ENCODE data around the gene TMEM191C.
A peak's percentile ranks its signal among the peaks of the same experiment; 100 is the strongest.
"Not testable (repeated sequence)": the region's sequence is repeated elsewhere in the genome, so short reads cannot be mapped to it uniquely, and the experiment has no call there.

The TMEM191C gene

DNA sequence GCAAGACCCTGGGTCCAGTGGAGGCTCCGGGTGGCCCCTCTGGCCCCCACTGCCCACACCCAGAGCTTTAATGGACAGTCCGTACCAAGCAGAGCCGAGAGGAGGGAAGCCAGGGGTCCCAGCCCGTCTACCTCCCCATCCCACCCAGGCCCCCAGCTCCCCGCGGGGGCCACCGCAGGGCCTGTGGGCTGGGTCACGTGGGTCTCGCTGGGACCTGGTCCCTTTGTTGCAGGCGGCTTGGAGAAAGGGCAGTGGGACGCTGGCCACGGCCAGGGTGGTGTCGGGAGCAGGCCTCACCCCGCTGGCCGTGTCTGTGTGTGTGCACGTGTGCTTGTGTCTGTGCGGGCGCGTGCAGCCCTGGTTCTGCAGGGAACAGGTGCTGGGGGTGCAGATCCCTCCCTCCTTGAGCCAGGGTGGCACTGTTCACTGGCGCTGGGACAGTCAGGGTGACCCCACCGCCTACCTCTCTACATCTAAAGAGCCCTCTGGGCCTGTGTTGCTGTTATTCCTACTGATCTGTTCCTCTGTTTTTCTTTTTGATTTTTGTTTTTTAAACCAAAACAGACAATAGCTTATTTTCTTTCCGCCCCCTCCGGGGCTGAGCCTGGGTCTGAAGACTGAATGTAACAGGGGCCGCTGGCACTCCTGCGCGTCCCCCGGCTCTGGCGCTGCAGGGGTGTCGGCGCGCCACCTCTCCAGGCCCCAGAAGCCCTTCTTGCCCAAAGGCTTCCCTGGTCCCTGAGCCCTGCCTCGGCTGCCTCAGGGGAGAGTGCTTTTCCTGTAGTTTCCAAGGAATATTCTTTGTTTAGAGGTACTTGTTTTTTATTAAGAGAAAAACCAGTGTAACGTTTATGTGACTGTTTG lies 20.1 kb upstream of the TMEM191C start:
- no peak for DNase-seq

DNA sequence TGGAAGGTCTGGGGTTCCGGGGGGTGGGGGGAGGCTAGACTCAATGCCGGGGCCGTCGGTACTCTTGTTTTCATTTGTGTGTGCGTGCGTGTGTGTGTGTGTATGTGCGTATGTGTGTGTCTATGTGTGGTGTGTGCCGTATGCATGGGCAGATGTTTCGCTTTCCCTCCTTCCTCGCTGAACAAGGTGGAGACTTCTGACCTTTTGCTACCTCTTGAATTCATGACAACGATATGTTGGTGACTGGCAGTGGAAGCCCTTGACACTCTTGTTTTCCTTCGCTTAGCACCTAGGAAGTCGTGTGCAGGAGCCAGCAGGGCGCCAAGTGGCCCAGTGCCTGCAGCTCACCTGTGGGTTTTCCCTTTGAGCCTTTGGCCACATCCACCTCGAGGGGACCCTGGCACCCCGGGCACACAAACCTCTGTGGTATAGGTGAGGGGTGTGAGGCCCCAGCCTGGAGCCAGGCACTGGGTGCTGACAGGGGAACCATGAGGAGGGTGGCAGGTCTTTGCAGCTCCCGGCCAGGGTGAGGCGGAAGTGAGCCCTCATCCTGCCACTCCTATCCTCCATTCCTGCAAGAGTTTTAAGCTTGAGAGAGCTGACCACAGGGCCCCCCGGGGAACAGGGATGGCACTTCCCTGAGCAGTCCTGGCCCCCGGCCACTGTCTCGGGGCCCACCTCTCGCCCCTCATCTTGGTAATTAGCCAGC lies 19.3 kb upstream of the TMEM191C start:
- no peak for DNase-seq

DNA sequence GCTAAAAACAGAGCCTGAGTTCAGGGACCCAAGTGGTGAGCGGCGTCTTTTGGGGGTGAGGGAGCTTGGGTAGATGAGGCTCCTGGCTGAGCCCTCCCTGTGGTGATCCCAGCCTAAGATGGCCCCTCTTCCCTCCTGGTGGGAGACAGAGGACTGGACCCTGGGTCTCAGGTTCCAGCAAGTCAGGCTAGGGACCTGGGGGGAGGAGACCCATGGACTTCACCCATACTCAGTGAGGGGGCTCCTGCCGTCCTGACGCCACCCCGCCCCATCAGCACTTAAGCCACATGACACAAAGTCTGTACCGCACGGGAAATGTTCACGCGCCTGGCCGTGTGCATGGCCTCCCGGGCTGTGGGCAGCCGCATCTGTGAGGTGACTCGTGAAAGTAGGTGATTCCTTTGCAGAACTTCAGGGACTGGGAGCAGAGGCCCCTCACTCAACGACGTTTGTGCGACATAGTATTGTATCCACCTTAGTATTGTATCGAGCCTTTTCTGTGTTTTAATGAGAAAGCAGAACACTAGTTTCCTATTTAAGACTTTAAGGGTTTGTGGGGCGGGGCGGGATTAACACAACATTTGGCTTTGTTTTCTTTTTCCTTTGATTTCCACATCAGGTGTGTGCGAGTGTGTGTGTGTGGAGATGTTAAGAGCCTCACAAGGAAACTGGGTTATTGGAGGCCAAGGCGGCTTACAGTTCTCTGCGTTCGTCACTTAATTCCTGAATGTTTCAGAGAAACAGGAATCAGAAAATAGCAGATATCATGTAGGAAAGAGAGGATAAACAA lies 18.4 kb upstream of the TMEM191C start:
- DNase-seq, result no peak

DNA sequence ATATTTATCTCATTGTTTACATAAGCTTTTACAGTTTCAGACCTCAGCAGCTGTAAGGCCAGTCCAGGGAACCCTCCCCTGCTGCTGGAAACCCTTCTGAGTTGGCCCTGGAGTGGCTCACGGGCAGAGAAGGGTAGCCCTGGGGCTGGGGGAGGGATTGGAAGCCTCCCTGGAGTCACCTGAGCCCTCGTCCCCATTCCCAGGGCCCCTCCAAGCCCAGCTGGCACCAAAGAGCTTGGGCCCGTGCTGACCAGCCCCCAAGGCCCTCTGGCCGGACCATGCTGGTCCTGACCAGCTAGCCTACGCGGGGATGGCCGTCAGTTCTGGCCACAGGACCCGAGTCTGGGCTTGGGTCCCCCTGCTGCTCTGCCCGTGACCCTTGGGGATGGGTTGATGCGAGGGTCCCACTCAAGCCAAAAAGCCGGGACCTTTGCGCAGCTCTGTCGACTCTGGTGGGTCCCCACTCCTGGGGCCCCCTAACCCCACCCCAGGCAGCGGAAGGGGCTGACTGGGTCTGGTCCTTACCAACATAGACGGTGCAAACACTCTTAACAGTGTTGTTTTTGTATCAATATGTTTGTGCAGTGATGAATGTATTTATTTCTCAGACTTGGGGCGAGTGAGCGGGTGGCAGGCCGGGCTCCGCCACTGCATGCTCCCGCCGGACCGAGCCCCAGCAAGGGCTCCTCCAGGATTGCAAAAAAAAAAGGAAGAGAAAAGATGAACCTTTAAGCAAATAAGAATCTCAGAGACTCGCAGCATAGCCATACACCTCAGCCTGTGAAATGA lies 17.5 kb upstream of the TMEM191C start:
- DNase-seq, result no peak

DNA sequence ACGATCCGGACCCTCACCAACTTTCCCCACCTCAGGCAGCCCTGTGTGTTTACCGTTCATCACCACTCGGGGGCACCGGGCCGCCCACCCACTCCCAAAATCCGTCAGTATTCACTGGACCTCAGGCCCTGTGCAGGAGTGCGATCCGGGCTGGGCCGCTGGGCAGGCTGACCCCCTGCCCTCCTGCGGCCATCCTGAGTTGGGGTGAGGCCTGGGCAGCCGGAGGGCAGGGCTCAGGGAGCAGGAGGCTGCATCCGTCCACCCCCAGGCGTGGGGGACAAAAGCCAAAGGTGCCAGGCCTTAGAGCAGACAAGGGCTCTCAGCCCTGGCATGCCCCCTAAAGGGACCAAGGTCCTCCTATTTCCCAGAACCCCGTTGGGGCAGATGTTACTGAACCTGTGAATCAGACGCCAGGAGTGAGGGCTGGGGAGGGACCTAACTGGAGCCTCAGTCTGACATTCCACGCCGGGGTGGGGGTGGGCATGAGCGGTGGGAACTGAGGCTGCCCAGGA lies 16.8 kb upstream of the TMEM191C start:
- no peak for DNase-seq

DNA sequence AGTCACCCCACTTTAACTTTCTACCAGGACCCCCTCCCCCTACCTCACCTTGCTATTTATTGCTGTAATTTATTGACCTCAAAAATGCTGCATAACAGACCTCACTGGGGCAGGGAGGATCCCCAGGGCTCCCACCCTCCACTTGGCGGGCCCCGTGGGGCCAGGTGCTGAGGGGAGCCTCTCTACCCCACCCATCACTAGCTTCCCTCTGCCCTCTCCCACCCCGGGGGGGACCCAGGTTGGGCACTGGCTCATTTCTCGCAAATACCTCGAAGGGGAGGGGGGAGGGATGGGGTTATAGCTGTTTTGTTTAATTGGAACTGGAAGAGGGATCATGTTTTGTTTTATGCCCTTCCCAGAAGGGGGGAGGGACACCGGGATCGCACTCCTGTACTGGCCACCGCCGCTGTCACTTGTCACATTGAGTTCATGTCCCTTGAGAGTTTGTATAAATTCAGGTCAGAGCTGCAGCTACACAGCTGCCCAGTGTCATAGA lies 16.3 kb upstream of the TMEM191C start:
- no peak for DNase-seq

DNA sequence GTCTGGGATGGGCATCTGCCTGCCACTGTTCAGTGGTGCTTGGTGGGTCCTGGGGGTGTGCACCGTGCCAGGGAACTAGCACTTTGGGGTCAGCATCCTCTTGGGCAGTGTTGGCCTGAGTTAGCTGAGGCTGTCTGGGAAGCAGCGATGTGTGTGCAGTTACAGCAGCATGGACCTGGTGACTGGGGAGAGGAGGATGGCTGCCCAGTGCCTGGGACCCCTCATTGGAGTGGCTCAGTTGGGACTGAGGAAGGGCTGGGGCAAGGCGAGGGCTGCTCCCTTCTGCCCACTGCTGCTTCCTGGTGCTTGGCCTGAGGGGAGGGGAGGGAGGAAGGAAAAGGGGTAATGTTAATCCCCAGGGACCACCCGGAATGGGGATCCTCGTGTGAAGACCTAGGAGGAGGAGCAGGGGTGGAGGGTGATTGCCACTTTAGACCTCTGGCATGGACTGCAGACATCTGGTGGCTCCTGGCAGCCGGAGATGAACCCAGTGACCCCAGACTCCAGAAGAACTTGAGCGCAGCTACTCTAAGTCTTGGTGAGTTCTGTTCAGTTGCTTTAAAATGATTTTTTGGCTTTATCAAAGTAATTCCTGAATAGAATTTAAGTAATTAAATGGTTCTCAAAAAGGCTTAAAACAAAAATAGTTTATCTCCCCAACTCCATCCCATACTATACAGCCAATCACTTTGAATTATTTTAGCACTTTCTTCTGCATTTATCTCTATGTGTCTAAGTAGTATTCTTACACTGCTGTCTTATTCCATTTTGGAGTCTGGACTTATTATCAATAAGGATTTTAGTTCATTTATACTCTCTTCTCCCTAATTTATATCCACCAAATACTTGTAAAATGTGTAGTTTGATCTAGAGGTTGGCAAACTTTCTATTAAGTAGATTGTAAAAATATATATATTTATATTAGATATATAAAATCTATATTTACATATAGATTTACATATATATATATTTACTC lies 15.4 kb upstream of the TMEM191C start:
- no peak for DNase-seq

DNA sequence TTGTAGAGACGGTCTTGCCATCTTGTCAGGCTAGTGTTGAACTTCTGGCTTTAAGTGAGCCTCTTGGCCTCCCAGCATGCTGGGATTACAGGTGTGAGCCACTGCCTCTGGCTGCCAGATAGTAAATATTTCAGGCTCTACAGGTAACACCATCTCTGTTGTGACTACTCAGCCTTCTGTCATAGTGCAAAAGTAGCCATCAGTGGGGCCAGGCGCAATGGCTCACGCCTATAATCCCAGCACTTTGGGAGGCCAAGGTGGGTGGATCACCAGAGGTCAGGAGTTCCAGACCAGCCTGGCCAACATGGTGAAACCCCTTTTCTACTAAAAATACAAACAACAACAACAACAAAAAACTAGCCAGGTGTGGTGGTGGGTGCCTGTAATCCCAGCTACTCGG lies 14.5 kb upstream of the TMEM191C start:
- DNase-seq, result not testable (repeated sequence)

DNA sequence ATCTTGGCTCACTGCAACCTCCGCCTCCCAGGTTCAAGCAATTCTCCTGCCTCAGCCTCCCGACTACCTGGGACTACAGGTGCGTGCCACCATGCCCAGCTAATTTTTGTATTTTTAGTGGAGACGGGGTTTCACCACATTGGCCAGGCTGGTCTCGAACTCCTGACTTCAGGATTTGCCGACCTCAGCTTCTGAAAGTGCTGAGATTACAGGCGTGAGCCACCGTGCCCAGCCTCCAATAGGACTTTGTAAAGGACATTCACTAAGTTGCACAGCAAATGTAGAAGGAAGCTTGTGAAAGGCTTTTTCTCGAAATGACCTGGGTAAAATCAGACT lies 12.2 kb upstream of the TMEM191C start:
- not testable (repeated sequence) for DNase-seq

DNA sequence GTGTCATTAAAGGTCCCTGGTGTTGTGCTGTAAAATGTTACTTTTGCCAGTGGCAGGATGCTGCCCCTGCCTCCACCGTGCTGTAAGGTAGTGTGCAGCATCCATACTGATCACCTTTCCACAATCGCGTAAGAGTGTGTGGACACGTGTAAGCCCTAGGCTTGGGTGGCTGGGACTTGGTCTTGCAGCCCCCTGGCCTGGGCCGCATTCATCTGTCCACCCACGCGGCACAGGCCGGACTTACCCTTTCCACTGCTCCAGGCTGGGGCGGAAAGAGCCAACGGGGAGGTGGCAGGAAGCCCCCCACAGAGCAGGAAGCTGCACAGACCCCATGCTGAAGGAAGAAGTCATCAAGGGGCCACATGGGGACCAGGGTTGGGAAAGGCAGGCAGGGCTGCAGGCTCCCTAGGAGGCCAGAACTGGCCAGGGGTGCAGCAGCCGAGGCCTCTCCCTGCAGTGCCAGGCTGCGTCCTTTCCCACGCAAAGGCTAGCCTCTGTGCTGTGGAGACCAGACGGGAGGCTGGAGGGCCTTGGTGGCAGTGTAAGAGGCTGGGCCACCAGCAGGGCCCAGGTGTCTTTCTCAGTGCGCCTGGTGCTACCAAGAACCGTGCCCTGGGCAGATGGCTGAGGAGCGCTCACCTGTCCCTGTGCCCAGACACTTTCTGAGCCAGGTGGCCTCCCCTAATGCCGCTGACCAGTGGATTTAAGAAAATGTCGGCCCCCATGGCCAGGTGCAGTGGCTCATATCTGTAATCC lies 11.7 kb upstream of the TMEM191C start:
- no peak for DNase-seq

DNA sequence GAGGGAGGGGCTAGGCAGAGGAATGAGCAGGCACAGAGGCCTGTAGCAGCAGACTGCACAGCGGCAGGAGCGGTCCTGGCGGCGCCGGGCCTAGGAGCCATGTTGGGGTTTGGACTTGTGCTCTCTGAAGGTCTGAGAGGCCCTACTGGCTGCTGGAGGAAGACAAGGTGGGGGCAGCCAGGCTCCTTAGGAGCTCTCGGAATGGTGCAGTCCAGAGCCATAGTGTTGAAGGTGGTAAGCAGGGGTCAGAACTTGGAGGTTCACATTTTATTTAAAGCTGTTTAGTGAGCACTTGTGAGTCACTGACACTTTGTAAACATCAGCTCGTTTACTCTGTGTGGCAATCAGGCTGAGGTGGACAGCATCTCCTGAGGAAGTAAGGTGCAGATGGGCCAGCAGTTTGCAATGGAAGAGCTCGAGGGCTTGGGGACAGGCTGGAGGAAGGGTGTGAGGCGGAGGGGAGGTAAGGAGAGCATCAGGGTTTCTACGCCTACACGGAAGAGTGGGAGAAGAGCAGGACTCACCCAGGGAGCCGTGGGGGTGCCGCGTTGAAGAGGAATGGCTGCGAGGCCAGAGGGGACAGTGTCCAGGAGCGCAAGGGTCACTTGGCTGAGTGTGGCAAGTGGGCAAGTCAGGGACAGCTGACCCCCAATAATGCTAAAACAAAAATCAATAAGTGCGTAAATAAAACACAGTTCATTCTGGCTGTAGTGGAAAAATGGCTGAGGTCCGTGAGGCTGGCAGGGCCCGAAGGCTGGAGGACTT lies 10.0 kb upstream of the TMEM191C start:
- DNase-seq, result no peak

DNA sequence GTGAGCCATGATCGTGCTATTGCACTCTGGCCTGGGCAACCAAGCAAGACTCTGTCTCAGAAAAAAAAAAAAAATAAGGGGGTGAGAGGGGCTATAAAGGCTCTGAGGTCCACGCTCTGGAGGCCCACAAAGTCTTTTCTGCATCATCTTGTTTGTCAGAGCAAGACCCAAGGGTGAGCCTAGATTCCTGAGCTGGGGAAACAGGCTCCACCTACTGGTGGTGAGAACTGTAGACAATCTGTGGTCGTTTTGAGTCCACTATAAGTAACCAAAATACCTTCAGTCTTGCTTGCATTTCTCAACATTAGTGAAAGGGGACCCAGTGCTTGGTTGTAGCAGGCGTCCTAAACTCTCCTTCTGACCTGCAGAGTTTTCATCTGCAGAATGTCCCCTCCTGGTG lies 4.5 kb upstream of the TMEM191C start:
- not testable (repeated sequence) for DNase-seq

DNA sequence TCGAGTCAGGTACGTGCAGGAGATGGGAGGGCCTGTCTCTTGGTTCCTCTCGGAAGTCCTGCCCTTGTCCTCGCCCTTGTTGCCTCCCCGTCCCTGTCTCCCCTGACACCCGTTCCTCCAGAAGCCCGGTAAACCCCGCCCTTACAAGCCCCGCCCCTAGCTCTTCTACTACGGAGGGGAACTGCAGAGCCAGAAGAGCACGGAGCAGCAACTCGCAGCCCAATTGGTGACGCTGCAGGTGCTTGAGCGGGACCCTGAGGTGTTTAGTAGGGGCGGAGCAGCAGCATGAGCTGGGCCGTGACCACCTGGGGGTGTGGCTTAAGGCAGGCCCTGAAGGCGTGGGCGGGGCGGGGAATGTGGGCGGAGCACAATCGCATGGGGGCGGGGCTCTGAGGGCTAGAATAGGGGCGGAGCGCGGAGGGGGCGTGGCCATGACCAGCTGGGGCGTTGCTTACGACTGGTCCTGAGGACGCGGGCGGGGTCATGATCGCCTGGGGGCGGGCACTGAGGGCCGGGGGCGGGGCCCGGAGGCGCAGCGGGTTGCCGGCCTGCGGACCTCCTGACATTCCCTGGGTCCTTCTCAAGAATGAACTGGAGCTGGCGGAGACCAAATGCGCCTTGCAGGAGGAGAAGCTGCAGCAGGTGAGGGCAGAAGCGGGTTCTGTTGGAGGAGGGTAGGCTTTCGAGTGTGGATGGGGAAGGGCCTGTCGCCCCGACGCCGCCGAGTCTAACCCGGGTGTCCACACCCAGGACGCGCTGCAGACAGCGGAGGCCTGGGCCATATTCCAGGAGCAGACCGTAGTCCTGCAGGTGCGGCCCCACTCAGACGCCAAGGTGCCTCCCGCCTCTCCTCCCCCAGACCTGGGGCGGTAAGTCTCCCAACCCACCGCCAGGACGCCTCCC lies 1.3 kb downstream of the TMEM191C start:
- peak; percentile 89 for DNase-seq

DNA sequence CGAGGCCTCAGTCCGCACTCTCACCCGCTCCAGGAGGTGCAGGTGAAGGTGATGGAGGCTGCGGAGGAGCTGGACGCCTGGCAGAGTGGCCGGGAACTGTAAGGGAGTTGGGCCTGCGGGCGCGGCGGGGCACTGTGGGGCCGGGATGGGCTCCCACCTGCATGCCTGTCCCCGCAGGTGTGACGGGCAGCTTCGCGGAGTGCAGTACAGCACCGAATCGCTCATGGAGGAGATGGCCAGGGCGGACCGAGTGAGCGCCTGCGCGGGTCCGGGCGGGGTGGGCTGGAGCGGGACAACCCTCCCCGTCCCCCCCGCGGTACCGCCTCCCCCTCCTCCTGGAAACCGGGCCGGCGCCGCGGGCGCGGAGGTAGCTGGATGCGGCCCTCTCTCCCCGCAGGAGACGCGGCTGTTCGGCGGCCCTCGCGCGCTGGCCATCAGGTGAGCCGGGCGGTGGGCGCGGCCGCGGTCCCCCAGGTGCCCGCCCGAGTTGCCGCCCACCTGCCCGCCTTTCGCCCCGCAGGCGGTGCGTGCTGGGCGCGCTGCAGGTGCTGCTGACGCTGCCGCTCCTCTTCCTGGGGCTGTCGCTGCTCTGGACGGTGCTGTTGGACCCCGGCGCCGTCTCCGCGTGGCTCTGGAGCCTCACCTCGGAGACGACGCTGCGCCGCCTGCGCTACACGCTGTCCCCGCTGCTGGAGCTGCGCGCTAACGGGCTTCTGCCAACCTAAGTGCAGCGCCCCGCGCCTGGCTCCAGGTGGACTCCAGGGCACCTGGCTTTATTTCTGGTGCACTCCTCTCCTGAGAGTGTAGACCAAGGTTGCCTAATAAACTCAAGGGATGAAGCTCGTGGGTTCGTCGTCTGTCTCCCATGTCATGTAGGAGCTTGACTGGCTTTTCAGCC lies 2.2 kb downstream of the TMEM191C start:
- not testable (repeated sequence) for DNase-seq

DNA sequence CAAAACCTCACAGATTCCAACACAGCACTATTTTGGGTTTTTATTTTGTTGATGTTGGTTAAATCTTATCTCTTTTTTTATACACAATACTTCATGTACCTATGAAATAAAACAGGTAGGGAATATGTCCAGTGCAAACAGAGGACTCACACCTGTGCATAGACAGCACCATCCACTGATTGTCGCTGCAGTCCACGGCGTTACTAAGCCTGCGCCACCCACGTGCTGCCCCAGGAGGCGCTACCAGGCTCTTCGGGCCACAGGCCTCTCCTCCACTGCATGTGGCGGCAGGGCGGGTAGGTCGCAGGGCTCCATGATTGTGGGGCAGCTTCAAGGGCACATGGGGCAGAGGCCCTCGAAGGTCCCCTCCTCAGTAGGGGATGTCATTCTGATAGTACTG lies 5.8 kb downstream of the TMEM191C start:
- not testable (repeated sequence) for DNase-seq

DNA sequence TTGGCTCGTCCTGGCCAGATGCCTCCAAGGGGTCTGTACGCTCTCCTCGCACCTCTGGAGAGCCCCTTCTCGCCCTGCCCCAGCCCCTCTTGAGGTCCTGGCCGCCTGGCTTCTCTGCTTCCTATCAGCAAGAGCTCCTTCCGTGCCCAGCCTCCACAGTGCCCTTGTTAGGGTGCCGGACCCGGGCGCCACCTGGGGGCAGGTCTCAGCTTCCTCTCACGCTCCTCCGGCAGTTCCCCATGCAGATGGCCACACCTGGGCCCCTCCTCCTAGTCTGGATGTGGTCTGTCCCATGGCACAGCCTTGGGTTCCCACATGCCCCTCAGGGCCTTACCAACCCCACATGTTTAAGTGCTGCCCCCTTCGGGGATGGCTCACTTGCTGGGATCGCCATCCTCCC lies 6.5 kb downstream of the TMEM191C start:
- not testable (repeated sequence) for DNase-seq

DNA sequence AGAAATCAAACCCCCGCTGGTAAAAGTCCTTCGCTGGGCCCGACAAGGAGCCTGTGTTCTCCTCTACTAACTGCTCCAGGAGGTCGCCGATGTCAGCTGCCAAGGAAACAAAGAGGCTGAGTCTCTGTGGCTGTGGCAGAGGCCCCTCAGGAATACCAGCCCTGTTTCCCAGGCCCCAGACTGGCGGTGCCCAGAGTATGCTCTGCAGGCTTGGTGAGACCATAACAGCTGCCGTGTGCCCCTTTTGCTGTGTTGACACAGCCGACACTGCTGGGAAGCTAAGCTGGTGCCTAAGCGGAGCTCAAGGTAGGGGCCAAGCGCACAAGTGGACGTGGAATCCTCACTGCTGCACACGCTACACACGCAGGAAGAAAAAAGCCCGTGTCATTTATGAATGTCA lies 16.9 kb downstream of the TMEM191C start:
- not testable (repeated sequence) for DNase-seq

Data from hematopoietic multipotent progenitor cell treated with erythropoietin and hydrocortisone succinate and interleukin-3 and kit ligand, for 8 days (in vitro differentiated cells).